CD4-positive, alpha-beta memory T cell (primary cell): ENCODE results near the gene RIPOR3. TPM values are rescaled to one million over a fixed set of nuclear protein-coding genes. Genes with fewer than 3 reads are reported as not detected.
"Not testable (repeated sequence)": the region's sequence is repeated elsewhere in the genome, so short reads cannot be mapped to it uniquely, and the experiment has no call there.

ENCODE experiments used
- CTCF ChIA-PET: fragments of 350-600 bp; sonication (Branson Sonifier 250); formaldehyde crosslinking; loops from one replicate; lab custom pipeline; 2021; ENCODE audit warnings: inconsistent platforms; ENCODE audit not compliant: partially characterized antibody; lab: Charles Lee
- POLR2A ChIA-PET: fragments of 350-600 bp; sonication (Branson Sonifier 250); formaldehyde crosslinking; loops from one replicate; lab custom pipeline; 2021; ENCODE audit not compliant: partially characterized antibody; lab: Charles Lee
- DNase-seq, 5 donors: peaks; one replicate each; pipeline versions ENCODE4 v3.0.0 to v3.0.0-alpha.2; 2020 to 2022; ENCODE audit warnings: mixed read lengths in 1 of 5
- H3K27ac ChIP-seq: one replicate; pipeline ENCODE4 v1.7.0; 2013; ENCODE audit warnings: low read depth, low read length
- H3K27me3 ChIP-seq: 2 replicates; pipeline ENCODE4 v1.7.0; 2013; ENCODE audit warnings: mild to moderate bottlenecking, low read length, moderate library complexity; ENCODE audit not compliant: insufficient read depth
- H3K36me3 ChIP-seq: 2 replicates; pipeline ENCODE4 v1.7.0; 2013; ENCODE audit warnings: mild to moderate bottlenecking, low read length, moderate library complexity; ENCODE audit not compliant: insufficient read depth
- H3K4me1 ChIP-seq: 2 replicates; pipeline ENCODE4 v1.7.0; 2013; ENCODE audit warnings: mild to moderate bottlenecking, low read length, moderate library complexity; ENCODE audit not compliant: insufficient read depth
- H3K4me3 ChIP-seq, 2 donors: one replicate each; pipeline ENCODE4 v1.7.0; 2013; ENCODE audit warnings: low read length in 2 of 2, mild to moderate bottlenecking in 1 of 2
- H3K9me3 ChIP-seq, 2 donors: one replicate each; pipeline ENCODE4 v1.7.0; 2013; ENCODE audit warnings: low read length in 2 of 2, control low read depth in 1 of 2; ENCODE audit not compliant: control insufficient read depth in 1 of 2
- H3K27ac Mint-ChIP-seq, 7 donors: one replicate each; pipeline ENCODE4 v1.8.0; 2020 to 2021; ENCODE audit warnings: mixed read lengths in 7 of 7, mild to moderate bottlenecking in 6 of 7, inconsistent platforms in 3 of 7, moderate library complexity in 3 of 7
- H3K27me3 Mint-ChIP-seq, 2 donors: one replicate each; pipeline ENCODE4 v1.8.0; 2020 to 2021; ENCODE audit warnings: mixed read lengths in 2 of 2
- H3K36me3 Mint-ChIP-seq, 2 donors: one replicate each; pipeline ENCODE4 v1.8.0; 2020 to 2021; ENCODE audit warnings: mixed read lengths in 2 of 2, inconsistent platforms in 1 of 2, mild to moderate bottlenecking in 1 of 2
- H3K4me1 Mint-ChIP-seq, 4 donors: one replicate each; pipeline ENCODE4 v1.8.0; 2020 to 2021; ENCODE audit warnings: mixed read lengths in 4 of 4, mild to moderate bottlenecking in 1 of 4
- H3K4me3 Mint-ChIP-seq, 8 donors: one replicate each; pipeline ENCODE4 v1.8.0; 2020 to 2021; ENCODE audit warnings: mixed read lengths in 8 of 8, mild to moderate bottlenecking in 7 of 8, moderate library complexity in 6 of 8, inconsistent platforms in 3 of 8
- H3K9me3 Mint-ChIP-seq, 8 donors: one replicate each; pipeline ENCODE4 v1.8.0; 2020 to 2021; ENCODE audit warnings: mixed read lengths in 8 of 8, mild to moderate bottlenecking in 5 of 8, inconsistent platforms in 3 of 8, moderate library complexity in 1 of 8
- intact Hi-C: fragments of 100-400 bp; cut with micrococcal nuclease; formaldehyde crosslinking; loops from one replicate; pipeline ENCODE4 v1.15.1; 2023
- polyA plus RNA-seq, 2 donors: library from polyadenylated mRNA; unstranded; fragments of 300-500 nt; fragmentation: Illumina TruSeq; gene quantifications; one replicate each; pipeline ENCODE4 v1.2.3, GENCODE V29; 2021
- total RNA-seq, 2 experiments: library from RNA; stranded (reverse); gene quantifications; one replicate each; pipeline ENCODE4 v1.2.3, GENCODE V29; 2021

RIPOR3 gene
- total and polyA plus RNA-seq, 4 experiments from 2014 or later, result 0.49 to 1.3 TPM; not detected in 2

DNA sequence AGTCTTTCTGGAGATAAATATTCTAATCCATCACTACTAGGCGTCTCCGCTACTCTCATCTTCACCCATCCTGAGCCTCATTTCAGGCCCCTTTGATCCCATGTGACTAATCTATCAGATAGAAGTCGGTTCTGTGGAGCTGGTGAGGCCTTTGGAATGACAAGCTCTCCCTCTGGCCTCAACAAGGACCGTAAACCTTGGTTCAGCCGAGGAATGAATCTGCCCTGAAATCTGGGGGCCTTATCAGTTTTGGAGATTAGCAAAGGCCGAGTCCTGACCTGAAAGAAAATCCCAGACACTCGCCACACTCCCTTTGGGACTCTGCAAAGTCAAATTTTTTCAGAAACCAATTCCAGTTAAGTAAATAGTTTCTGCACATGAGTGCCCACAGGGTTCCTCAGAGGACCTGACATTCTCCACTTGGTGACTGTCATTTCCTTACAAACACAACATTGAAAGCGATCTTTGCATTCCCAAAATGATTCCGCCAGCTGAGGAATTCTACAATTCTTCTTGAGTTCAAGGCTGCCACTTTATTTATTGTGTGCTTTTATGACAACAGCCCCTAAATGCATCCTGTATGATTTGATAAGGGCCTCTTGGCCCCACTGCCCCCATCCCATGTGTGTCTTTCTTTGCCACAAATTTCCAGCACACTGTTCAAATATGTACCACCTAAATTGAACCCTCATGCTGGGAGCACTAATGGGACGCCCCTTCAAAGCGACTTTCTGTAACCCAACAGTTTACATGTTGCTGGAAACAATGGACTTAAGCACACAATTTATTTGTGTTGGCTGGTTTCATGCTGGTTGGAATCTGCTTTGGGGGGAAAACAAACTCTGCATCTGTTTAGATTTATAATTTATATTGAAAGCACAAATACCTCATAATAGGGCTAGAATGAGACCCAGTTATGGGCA lies 10.0 kb upstream of the RIPOR3 start:
- peaks cover 3 to 18% of the 10 kb centered on the region in 2 donors for H3K27me3 Mint-ChIP-seq
- H3K36me3 Mint-ChIP-seq, result no peaks in the 10 kb centered on the region
- ChIA-PET POLR2A (no interaction called here), CTCF (no interaction called here)
- Histone ChIP-seq H3K36me3 (no peaks in the 10 kb centered on the region), H3K27me3 (no peaks in the 10 kb centered on the region), H3K4me3 (no peak overlapping the region), H3K27ac (no peak overlapping the region), H3K4me1 (no peaks in the 10 kb centered on the region), H3K9me3 (no peaks in the 10 kb centered on the region)
- intact Hi-C loops, result no loop called here
- H3K27ac Mint-ChIP-seq, result no peak overlapping the region
- no peaks in the 10 kb centered on the region for H3K4me1 Mint-ChIP-seq
- no peak for DNase-seq
- H3K4me3 Mint-ChIP-seq, result no peak overlapping the region
- no peaks in the 10 kb centered on the region for H3K9me3 Mint-ChIP-seq

- Histone ChIP-seq H3K36me3 (no peaks in the 10 kb centered on the region), H3K27ac (no peak overlapping the region), H3K27me3 (no peaks in the 10 kb centered on the region), H3K4me1 (no peaks in the 10 kb centered on the region), H3K9me3 (no peaks in the 10 kb centered on the region), H3K4me3 (no peak overlapping the region)
- Mint-ChIP-seq H3K9me3 (no peaks in the 10 kb centered on the region), H3K4me1 (no peaks in the 10 kb centered on the region), H3K4me3 (no peak overlapping the region), H3K36me3 (no peaks in the 10 kb centered on the region), H3K27me3 (peaks cover 1 to 19% of the 10 kb centered on the region in 2 donors), H3K27ac (no peak overlapping the region)
- ChIA-PET POLR2A (no interaction called here), CTCF (interaction anchor here (0.7 kb wide), 1 partner anchor 720 kb away, joined by 4 read pairs; no protein-coding TSS in a partner anchor)
- intact Hi-C loops, result no loop called here
- no peak for DNase-seq
Measured at GRCh38 chr20:50699688-50700087, 8.3 kb upstream of the RIPOR3 start.

DNA sequence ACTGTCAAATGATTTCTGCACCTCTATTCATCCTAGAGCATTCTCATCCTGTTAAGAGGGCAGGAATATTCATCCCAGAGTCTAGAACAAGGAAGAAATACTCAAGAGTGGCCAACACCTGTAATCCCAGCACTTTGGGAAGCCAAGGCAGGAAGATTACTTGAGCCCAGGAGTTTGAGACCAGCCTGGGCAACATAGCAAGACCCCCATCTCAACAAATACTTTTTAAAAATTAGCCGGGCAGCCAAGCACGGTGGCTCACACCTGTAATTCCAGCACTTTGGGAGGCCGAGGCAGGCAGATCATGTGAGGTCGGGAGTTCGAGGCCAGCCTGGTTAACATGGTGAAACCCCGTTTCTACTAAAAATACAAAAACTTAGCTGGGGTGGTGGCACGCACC lies 6.9 kb upstream of the RIPOR3 start:
- H3K27me3 ChIP-seq, H3K4me1 ChIP-seq, H3K4me3 Mint-ChIP-seq, POLR2A ChIA-PET, H3K36me3 Mint-ChIP-seq, H3K36me3 ChIP-seq, H3K27ac Mint-ChIP-seq, H3K9me3 Mint-ChIP-seq, DNase-seq, H3K27ac ChIP-seq, intact Hi-C loops, H3K9me3 ChIP-seq, H3K4me1 Mint-ChIP-seq, CTCF ChIA-PET, H3K4me3 ChIP-seq: not testable (repeated sequence)
- peaks cover 4 to 21% of the 10 kb centered on the region in 2 donors for H3K27me3 Mint-ChIP-seq

DNA sequence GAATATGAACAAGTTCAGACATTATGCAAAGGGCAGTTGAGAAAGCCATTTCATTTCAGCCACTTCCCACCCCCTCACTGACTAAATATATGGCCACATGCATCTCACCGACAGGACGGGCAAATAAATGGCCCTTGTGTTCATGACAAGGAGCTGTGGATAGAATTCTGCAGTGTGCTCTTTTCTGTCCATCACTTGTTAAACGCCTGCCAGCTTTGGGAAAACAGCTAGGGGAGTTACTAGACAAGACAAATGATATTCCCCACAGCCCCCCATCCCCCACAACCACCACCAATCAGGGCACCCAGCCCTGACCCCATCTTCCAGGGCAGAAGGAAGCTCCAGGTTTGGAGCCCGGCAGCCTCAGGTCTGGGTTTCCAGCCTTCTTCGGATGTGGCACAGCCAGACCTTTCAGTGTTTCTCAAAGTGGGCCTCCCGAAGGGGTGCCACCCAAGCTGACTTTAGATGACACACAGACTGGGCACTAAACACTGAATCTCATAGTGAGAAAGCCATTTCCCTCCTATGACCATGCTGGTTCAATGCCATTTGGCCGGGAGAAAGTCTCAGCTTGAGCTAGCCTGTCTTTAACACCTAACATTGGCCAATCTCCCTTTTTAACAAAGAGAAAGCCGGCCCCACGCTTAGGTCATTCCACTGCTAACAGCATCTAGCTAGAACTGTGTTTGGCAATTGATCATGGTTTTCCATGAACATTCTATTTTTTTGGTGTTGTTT lies 4.0 kb upstream of the RIPOR3 start:
- no peak overlapping the region for H3K27ac Mint-ChIP-seq
- DNase-seq, result no peak
- H3K9me3 Mint-ChIP-seq, result no peaks in the 10 kb centered on the region
- peaks cover 0 to 7% (median 4%) of the 10 kb centered on the region in 4 donors for H3K4me1 Mint-ChIP-seq
- no peak overlapping the region for H3K4me3 Mint-ChIP-seq
- Histone ChIP-seq H3K27me3 (peaks cover 16% of the 10 kb centered on the region), H3K9me3 (no peaks in the 10 kb centered on the region), H3K36me3 (no peaks in the 10 kb centered on the region), H3K4me1 (no peaks in the 10 kb centered on the region), H3K4me3 (no peak overlapping the region), H3K27ac (no peak overlapping the region)
- peaks cover 26 to 36% of the 10 kb centered on the region in 2 donors for H3K27me3 Mint-ChIP-seq
- CTCF ChIA-PET, result interaction anchor here (1.1 kb wide), 1 partner anchor 54 kb away, joined by 3 read pairs; no protein-coding TSS in a partner anchor
- intact Hi-C loops, result no loop called here
- POLR2A ChIA-PET, result no interaction called here
- H3K36me3 Mint-ChIP-seq, result no peaks in the 10 kb centered on the region

DNA sequence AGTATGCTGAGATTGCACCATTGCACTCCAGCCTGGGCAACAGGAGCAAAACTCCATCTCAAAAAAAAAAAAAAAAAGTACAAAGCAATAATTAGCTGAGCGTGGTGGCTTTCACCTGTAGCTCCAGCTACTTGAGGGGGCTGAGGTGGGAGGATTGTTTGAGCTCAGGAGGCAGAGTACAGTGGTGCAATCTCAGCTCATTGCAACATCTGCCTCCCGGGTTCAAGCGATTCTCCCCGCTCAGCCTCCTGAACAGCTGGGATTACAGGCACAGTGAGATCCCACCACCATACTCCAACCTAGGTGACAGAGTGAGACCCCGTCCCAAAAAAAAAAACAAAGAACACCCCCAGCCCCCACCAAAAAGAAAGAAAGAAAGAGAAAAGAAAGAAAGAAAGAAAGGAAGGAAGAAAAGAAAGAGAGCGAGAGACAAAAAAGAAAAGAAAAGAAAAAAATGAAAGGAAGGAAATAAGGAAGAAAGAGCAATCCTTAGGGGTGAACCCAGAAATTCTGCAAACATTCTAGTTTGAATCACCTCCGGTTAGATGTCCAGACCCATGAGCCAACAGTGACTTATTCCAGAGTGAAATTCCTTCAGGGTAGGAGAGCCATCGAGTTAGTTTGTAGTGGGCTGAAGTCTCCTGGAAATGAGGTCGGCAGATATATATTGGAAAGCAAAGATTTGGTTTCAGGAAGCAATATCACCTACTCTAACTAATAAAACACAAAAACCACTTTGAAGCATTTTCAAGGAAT lies 3.2 kb upstream of the RIPOR3 start:
- Histone ChIP-seq H3K27me3 (peaks cover 20% of the 10 kb centered on the region), H3K4me1 (no peaks in the 10 kb centered on the region), H3K36me3 (no peaks in the 10 kb centered on the region), H3K27ac (no peak overlapping the region), H3K4me3 (no peak overlapping the region), H3K9me3 (no peaks in the 10 kb centered on the region)
- Mint-ChIP-seq H3K4me3 (no peak overlapping the region), H3K9me3 (no peaks in the 10 kb centered on the region), H3K4me1 (peaks cover 0 to 7% (median 4%) of the 10 kb centered on the region in 4 donors), H3K36me3 (no peaks in the 10 kb centered on the region), H3K27me3 (peaks cover 30 to 40% of the 10 kb centered on the region in 2 donors), H3K27ac (no peak overlapping the region)
- ChIA-PET POLR2A (no interaction called here), CTCF (interaction anchor here (1.0 to 1.1 kb wide), 2 partner anchors 54 to 55 kb away, joined by 3 read pairs; no protein-coding TSS in a partner anchor)
- intact Hi-C loops, result no loop called here
- DNase-seq, result no peak

DNA sequence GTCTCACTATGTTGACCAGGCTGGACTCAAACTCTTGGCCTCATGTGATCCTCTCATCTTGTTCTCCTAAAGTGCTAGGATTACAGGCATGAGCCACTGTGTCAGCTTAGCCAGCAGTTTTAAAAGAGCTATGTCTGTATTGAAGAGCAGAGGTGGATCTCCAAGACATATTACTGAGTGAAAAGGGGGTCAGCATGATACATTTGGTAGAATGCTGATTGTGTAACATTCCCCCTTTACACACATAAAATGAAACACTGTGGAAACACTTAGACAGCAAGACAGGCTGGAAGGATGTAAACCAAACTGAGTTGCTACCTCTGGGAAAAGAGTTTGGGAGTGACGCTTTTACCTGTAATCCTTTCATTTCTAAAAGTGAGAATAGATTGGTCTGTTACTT lies 1.7 kb upstream of the RIPOR3 start:
- ChIA-PET CTCF (no interaction called here), POLR2A (no interaction called here)
- Mint-ChIP-seq H3K27ac (no peak overlapping the region), H3K27me3 (peaks cover 32 to 40% of the 10 kb centered on the region in 2 donors), H3K4me1 (peaks cover 0 to 7% (median 4%) of the 10 kb centered on the region in 4 donors), H3K9me3 (no peaks in the 10 kb centered on the region), H3K4me3 (no peak overlapping the region), H3K36me3 (no peaks in the 10 kb centered on the region)
- H3K27me3 ChIP-seq, result peaks cover 20% of the 10 kb centered on the region
- H3K27ac ChIP-seq, result no peak overlapping the region
- H3K9me3 ChIP-seq, result no peaks in the 10 kb centered on the region
- no peaks in the 10 kb centered on the region for H3K4me1 ChIP-seq
- DNase-seq, result no peak
- intact Hi-C loops, result no loop called here
- H3K4me3 ChIP-seq, result no peak overlapping the region
- H3K36me3 ChIP-seq, result no peaks in the 10 kb centered on the region

DNA sequence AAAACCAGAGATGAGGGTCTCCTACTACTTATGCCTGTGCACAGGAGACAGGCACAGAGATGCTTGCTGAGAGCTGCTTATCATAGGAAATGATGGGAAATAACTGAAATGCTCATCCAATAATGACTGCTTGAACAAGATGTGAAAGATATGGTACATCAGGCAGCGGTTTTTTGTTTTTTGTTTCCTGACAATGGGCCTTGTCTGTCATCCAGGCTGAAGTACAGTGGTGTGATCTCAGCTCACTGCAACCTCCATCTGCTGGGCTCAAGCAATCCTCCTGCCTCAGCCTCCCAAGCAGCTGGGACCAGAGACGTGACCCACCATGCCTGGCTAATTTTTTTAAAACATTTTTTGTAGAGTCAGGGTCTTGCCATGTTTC lies 1.2 kb upstream of the RIPOR3 start:
- peaks cover 0 to 7% (median 4%) of the 10 kb centered on the region in 4 donors for H3K4me1 Mint-ChIP-seq
- no peaks in the 10 kb centered on the region for H3K36me3 Mint-ChIP-seq
- no peaks in the 10 kb centered on the region for H3K4me1 ChIP-seq
- no peak for DNase-seq
- ChIA-PET CTCF (no interaction called here), POLR2A (no interaction called here)
- no peaks in the 10 kb centered on the region for H3K36me3 ChIP-seq
- peaks cover 32 to 37% of the 10 kb centered on the region in 2 donors for H3K27me3 Mint-ChIP-seq
- no peak overlapping the region for H3K4me3 Mint-ChIP-seq
- H3K9me3 Mint-ChIP-seq, result no peaks in the 10 kb centered on the region
- no peak overlapping the region for H3K27ac Mint-ChIP-seq
- H3K9me3 ChIP-seq, result no peaks in the 10 kb centered on the region
- no peak overlapping the region for H3K4me3 ChIP-seq
- intact Hi-C loops, result no loop called here
- H3K27ac ChIP-seq, result no peak overlapping the region
- H3K27me3 ChIP-seq, result peaks cover 20% of the 10 kb centered on the region
